Measurements from ENCODE around the gene IGF1R. TPM values are rescaled to one million over a fixed set of nuclear protein-coding genes. Genes with fewer than 3 reads are reported as not detected.

IGF1R gene
- total RNA-seq, 5 donors from 2014 or later (not counting 1 experiment from before 2014, with no cell fraction given): 40.3 to 97.2 (median 79.4) TPM

GRCh38 chr15:98930576-98930975 is 282.2 kb downstream of the IGF1R start:
- no peak overlapping the region for H3K4me3 ChIP-seq (ENCODE audit: control insufficient read depth in 1 of 2, extremely low read depth in 1 of 2, low read length in 1 of 2)
- peaks cover 0 to 2% (median 0%) of the 10 kb centered on the region in 3 donors for H3K4me1 Mint-ChIP-seq
- H3K9me3 ChIP-seq: no peaks in the 10 kb centered on the region
- H3K36me3 ChIP-seq (ENCODE audit: control insufficient read depth in 2 of 2, extremely low read depth in 1 of 2, insufficient read depth in 1 of 2, low read length in 1 of 2): peaks cover 8% of the 10 kb centered on the region in 2 donors
- H3K27ac ChIP-seq (ENCODE audit: low read length): no peak overlapping the region
- no peaks in the 10 kb centered on the region for H3K27me3 ChIP-seq (replicated peaks in 1 of 2; ENCODE audit: control insufficient read depth in 2 of 2, extremely low read depth in 1 of 2, insufficient read depth in 2 of 2, low read length in 1 of 2)
- H3K9me3 Mint-ChIP-seq: no peaks in the 10 kb centered on the region
- peaks cover 44% of the 10 kb centered on the region for H3K36me3 Mint-ChIP-seq
- ATAC-seq (replicated peaks in 1 of 4) (no peak), DNase-seq (no peak)
- WGBS (ENCODE audit: insufficient coverage): no CpG with 5 or more reads among the region's 4 CpGs
- H3K27me3 Mint-ChIP-seq: no peaks in the 10 kb centered on the region
- ChIA-PET POLR2A (no interaction called here), CTCF (no interaction called here)
- no peak overlapping the region for H3K27ac Mint-ChIP-seq
- no peak overlapping the region for H3K4me3 Mint-ChIP-seq
- H3K4me1 ChIP-seq (ENCODE audit: control insufficient read depth in 1 of 2, extremely low read depth in 1 of 2, insufficient read depth in 2 of 2, low read length in 2 of 2): no peaks in the 10 kb centered on the region

GRCh38 chr15:98931004-98931403 is 282.7 kb downstream of the IGF1R start:
- ChIA-PET CTCF (no interaction called here), POLR2A (no interaction called here)
- no peaks in the 10 kb centered on the region for H3K9me3 Mint-ChIP-seq
- ATAC-seq (replicated peaks in 1 of 4) (no peak), DNase-seq (no peak)
- Histone ChIP-seq H3K36me3 (ENCODE audit: control insufficient read depth in 2 of 2, extremely low read depth in 1 of 2, insufficient read depth in 1 of 2, low read length in 1 of 2) (peaks cover 6 to 8% of the 10 kb centered on the region in 2 donors), H3K9me3 (no peaks in the 10 kb centered on the region), H3K4me3 (ENCODE audit: control insufficient read depth in 1 of 2, extremely low read depth in 1 of 2, low read length in 1 of 2) (no peak overlapping the region), H3K27ac (ENCODE audit: low read length) (no peak overlapping the region), H3K4me1 (ENCODE audit: control insufficient read depth in 1 of 2, extremely low read depth in 1 of 2, insufficient read depth in 2 of 2, low read length in 2 of 2) (no peaks in the 10 kb centered on the region), H3K27me3 (replicated peaks in 1 of 2; ENCODE audit: control insufficient read depth in 2 of 2, extremely low read depth in 1 of 2, insufficient read depth in 2 of 2, low read length in 1 of 2) (no peaks in the 10 kb centered on the region)
- H3K4me1 Mint-ChIP-seq: peaks cover 0 to 6% (median 0%) of the 10 kb centered on the region in 3 donors
- no peak overlapping the region for H3K4me3 Mint-ChIP-seq
- WGBS (ENCODE audit: insufficient coverage): 83% methylated on average over 1 of the region's 4 CpGs
- peaks cover 46% of the 10 kb centered on the region for H3K36me3 Mint-ChIP-seq
- no peaks in the 10 kb centered on the region for H3K27me3 Mint-ChIP-seq
- H3K27ac Mint-ChIP-seq: no peak overlapping the region

- Mint-ChIP-seq H3K36me3 (peaks cover 53% of the 10 kb centered on the region), H3K4me1 (peaks cover 0 to 16% (median 0%) of the 10 kb centered on the region in 3 donors), H3K27me3 (no peaks in the 10 kb centered on the region), H3K4me3 (no peak overlapping the region), H3K9me3 (no peaks in the 10 kb centered on the region), H3K27ac (no peak overlapping the region)
- Histone ChIP-seq H3K27ac (ENCODE audit: low read length) (no peak overlapping the region), H3K36me3 (ENCODE audit: control insufficient read depth in 2 of 2, extremely low read depth in 1 of 2, insufficient read depth in 1 of 2, low read length in 1 of 2) (peaks cover 8 to 10% of the 10 kb centered on the region in 2 donors), H3K4me3 (ENCODE audit: control insufficient read depth in 1 of 2, extremely low read depth in 1 of 2, low read length in 1 of 2) (no peak overlapping the region), H3K27me3 (replicated peaks in 1 of 2; ENCODE audit: control insufficient read depth in 2 of 2, extremely low read depth in 1 of 2, insufficient read depth in 2 of 2, low read length in 1 of 2) (no peaks in the 10 kb centered on the region), H3K4me1 (ENCODE audit: control insufficient read depth in 1 of 2, extremely low read depth in 1 of 2, insufficient read depth in 2 of 2, low read length in 2 of 2) (no peaks in the 10 kb centered on the region), H3K9me3 (no peaks in the 10 kb centered on the region)
- 94% methylated on average over 9 of the region's 9 CpGs for WGBS (ENCODE audit: insufficient coverage)
- ATAC-seq (replicated peaks in 1 of 4) (no peak), DNase-seq (no peak)
- ChIA-PET CTCF (no interaction called here), POLR2A (no interaction called here)
Measured at GRCh38 chr15:98933406-98933805, 285.1 kb downstream of the IGF1R start.

GRCh38 chr15:98935736-98936135 is 287.4 kb downstream of the IGF1R start:
- H3K9me3 ChIP-seq: no peaks in the 10 kb centered on the region
- H3K4me3 Mint-ChIP-seq: no peak overlapping the region
- DNase-seq: no peak
- H3K4me1 ChIP-seq (ENCODE audit: control insufficient read depth in 1 of 2, extremely low read depth in 1 of 2, insufficient read depth in 2 of 2, low read length in 2 of 2): no peaks in the 10 kb centered on the region
- 95% methylated on average over 6 of the region's 12 CpGs for WGBS (ENCODE audit: insufficient coverage)
- H3K9me3 Mint-ChIP-seq: no peaks in the 10 kb centered on the region
- CTCF ChIA-PET: no interaction called here
- no peak overlapping the region for H3K4me3 ChIP-seq (ENCODE audit: control insufficient read depth in 1 of 2, extremely low read depth in 1 of 2, low read length in 1 of 2)
- no peak overlapping the region for H3K27ac ChIP-seq (ENCODE audit: low read length)
- H3K27me3 ChIP-seq (replicated peaks in 1 of 2; ENCODE audit: control insufficient read depth in 2 of 2, extremely low read depth in 1 of 2, insufficient read depth in 2 of 2, low read length in 1 of 2): no peaks in the 10 kb centered on the region
- peaks cover 54% of the 10 kb centered on the region for H3K36me3 Mint-ChIP-seq
- ATAC-seq (replicated peaks in 1 of 4): no peak
- H3K36me3 ChIP-seq (ENCODE audit: control insufficient read depth in 2 of 2, extremely low read depth in 1 of 2, insufficient read depth in 1 of 2, low read length in 1 of 2): peaks cover 15 to 20% of the 10 kb centered on the region in 2 donors
- no peaks in the 10 kb centered on the region for H3K27me3 Mint-ChIP-seq
- POLR2A ChIA-PET: no interaction called here
- peaks cover 0 to 16% (median 0%) of the 10 kb centered on the region in 3 donors for H3K4me1 Mint-ChIP-seq
- H3K27ac Mint-ChIP-seq: no peak overlapping the region

GRCh38 chr15:98937413-98938104 is 289.2 kb downstream of the IGF1R start:
- H3K27me3 Mint-ChIP-seq: no peaks in the 10 kb centered on the region
- H3K4me1 Mint-ChIP-seq: peaks cover 0 to 16% (median 0%) of the 10 kb centered on the region in 3 donors
- CTCF ChIA-PET: no interaction called here
- DNase-seq (no peak), ATAC-seq (replicated peaks in 1 of 4) (no peak)
- H3K9me3 Mint-ChIP-seq: no peaks in the 10 kb centered on the region
- no peaks in the 10 kb centered on the region for H3K27me3 ChIP-seq (replicated peaks in 1 of 2; ENCODE audit: control insufficient read depth in 2 of 2, extremely low read depth in 1 of 2, insufficient read depth in 2 of 2, low read length in 1 of 2)
- H3K4me1 ChIP-seq (ENCODE audit: control insufficient read depth in 1 of 2, extremely low read depth in 1 of 2, insufficient read depth in 2 of 2, low read length in 2 of 2): no peaks in the 10 kb centered on the region
- POLR2A ChIA-PET: no interaction called here
- H3K36me3 ChIP-seq (ENCODE audit: control insufficient read depth in 2 of 2, extremely low read depth in 1 of 2, insufficient read depth in 1 of 2, low read length in 1 of 2): peaks cover 19 to 23% of the 10 kb centered on the region in 2 donors
- H3K27ac ChIP-seq (ENCODE audit: low read length): no peak overlapping the region
- H3K36me3 Mint-ChIP-seq: peaks cover 49% of the 10 kb centered on the region
- 57% methylated on average over 1 of the region's 7 CpGs for WGBS (ENCODE audit: insufficient coverage)
- H3K4me3 Mint-ChIP-seq: no peak overlapping the region
- peak overlapping the region in 1 of 2 donors; percentile 13 for H3K27ac Mint-ChIP-seq
- no peak overlapping the region for H3K4me3 ChIP-seq (ENCODE audit: control insufficient read depth in 1 of 2, extremely low read depth in 1 of 2, low read length in 1 of 2)
- H3K9me3 ChIP-seq: no peaks in the 10 kb centered on the region

GRCh38 chr15:98938105-98938417 is 289.7 kb downstream of the IGF1R start:
- Mint-ChIP-seq H3K4me1 (peaks cover 0 to 16% (median 0%) of the 10 kb centered on the region in 3 donors), H3K36me3 (peaks cover 52% of the 10 kb centered on the region), H3K4me3 (no peak overlapping the region), H3K27ac (no peak overlapping the region), H3K9me3 (no peaks in the 10 kb centered on the region), H3K27me3 (no peaks in the 10 kb centered on the region)
- Histone ChIP-seq H3K27ac (ENCODE audit: low read length) (no peak overlapping the region), H3K4me3 (ENCODE audit: control insufficient read depth in 1 of 2, extremely low read depth in 1 of 2, low read length in 1 of 2) (no peak overlapping the region), H3K9me3 (no peaks in the 10 kb centered on the region), H3K4me1 (ENCODE audit: control insufficient read depth in 1 of 2, extremely low read depth in 1 of 2, insufficient read depth in 2 of 2, low read length in 2 of 2) (no peaks in the 10 kb centered on the region), H3K36me3 (ENCODE audit: control insufficient read depth in 2 of 2, extremely low read depth in 1 of 2, insufficient read depth in 1 of 2, low read length in 1 of 2) (peaks cover 16 to 23% of the 10 kb centered on the region in 2 donors), H3K27me3 (replicated peaks in 1 of 2; ENCODE audit: control insufficient read depth in 2 of 2, extremely low read depth in 1 of 2, insufficient read depth in 2 of 2, low read length in 1 of 2) (no peaks in the 10 kb centered on the region)
- POLR2A ChIA-PET: no interaction called here
- DNase-seq: no peak
- ATAC-seq (replicated peaks in 1 of 4): no peak
- CTCF ChIA-PET: no interaction called here
- WGBS (ENCODE audit: insufficient coverage): 86% methylated on average over 4 of the region's 4 CpGs

GRCh38 chr15:98938799-98939198 is 290.5 kb downstream of the IGF1R start:
- no peak for ATAC-seq (replicated peaks in 1 of 4)
- Mint-ChIP-seq H3K27me3 (no peaks in the 10 kb centered on the region), H3K27ac (no peak overlapping the region), H3K9me3 (no peaks in the 10 kb centered on the region), H3K4me3 (no peak overlapping the region), H3K4me1 (peaks cover 0 to 16% (median 0%) of the 10 kb centered on the region in 3 donors), H3K36me3 (peaks cover 56% of the 10 kb centered on the region)
- ChIA-PET CTCF (no interaction called here), POLR2A (no interaction called here)
- DNase-seq: no peak
- no peak overlapping the region for H3K4me3 ChIP-seq (ENCODE audit: control insufficient read depth in 1 of 2, extremely low read depth in 1 of 2, low read length in 1 of 2)
- H3K9me3 ChIP-seq: no peaks in the 10 kb centered on the region
- H3K4me1 ChIP-seq (ENCODE audit: control insufficient read depth in 1 of 2, extremely low read depth in 1 of 2, insufficient read depth in 2 of 2, low read length in 2 of 2): no peaks in the 10 kb centered on the region
- no peaks in the 10 kb centered on the region for H3K27me3 ChIP-seq (replicated peaks in 1 of 2; ENCODE audit: control insufficient read depth in 2 of 2, extremely low read depth in 1 of 2, insufficient read depth in 2 of 2, low read length in 1 of 2)
- WGBS (ENCODE audit: insufficient coverage): 57% methylated on average over 4 of the region's 5 CpGs
- H3K27ac ChIP-seq (ENCODE audit: low read length): no peak overlapping the region
- H3K36me3 ChIP-seq (ENCODE audit: control insufficient read depth in 2 of 2, extremely low read depth in 1 of 2, insufficient read depth in 1 of 2, low read length in 1 of 2): peaks cover 19 to 24% of the 10 kb centered on the region in 2 donors
